ENCODE results near the gene DPY30. TPM values are rescaled to one million over a fixed set of nuclear protein-coding genes. Genes with fewer than 3 reads are reported as not detected.
A peak's percentile ranks its signal among the peaks of the same experiment; 100 is the strongest.

DPY30 gene
- total RNA-seq, 1 donor from 2014 or later = 70.1 TPM

DNA sequence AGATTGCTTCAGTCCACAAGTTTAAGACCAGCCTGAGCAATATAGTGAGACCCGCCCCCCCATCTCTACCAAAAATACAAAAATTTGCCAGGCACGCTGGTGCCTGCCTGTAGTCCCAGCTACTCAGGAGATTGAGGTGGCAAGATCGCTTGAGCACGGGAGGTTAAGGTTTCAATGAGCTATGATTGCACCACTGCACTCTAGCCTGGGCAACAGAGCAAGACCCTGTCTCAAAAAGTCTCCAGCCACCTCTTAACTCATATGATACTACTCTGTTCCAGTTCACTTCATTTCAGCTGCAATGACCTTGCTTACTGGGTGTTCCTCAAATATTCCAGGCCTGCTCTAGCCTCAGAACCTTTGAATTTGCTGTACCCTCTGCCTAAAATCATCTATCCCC is 40.2 kb downstream of the DPY30 start:
- H3K4me3 Mint-ChIP-seq (ENCODE audit: unreplicated experiment) = no peak overlapping the region
- H3K27me3 Mint-ChIP-seq (ENCODE audit: unreplicated experiment) = peaks cover 3% of the 10 kb centered on the region
- H3K27ac Mint-ChIP-seq (ENCODE audit: unreplicated experiment) = no peak overlapping the region
- H3K36me3 Mint-ChIP-seq (ENCODE audit: low read depth, unreplicated experiment) = no peaks in the 10 kb centered on the region
- H3K4me1 Mint-ChIP-seq (ENCODE audit: unreplicated experiment) = peaks cover 14% of the 10 kb centered on the region
- no peaks in the 10 kb centered on the region for H3K9me3 Mint-ChIP-seq (ENCODE audit: unreplicated experiment)
- no peak for DNase-seq (ENCODE audit: low spot score)
- TF ChIP-seq, protein P1, sequence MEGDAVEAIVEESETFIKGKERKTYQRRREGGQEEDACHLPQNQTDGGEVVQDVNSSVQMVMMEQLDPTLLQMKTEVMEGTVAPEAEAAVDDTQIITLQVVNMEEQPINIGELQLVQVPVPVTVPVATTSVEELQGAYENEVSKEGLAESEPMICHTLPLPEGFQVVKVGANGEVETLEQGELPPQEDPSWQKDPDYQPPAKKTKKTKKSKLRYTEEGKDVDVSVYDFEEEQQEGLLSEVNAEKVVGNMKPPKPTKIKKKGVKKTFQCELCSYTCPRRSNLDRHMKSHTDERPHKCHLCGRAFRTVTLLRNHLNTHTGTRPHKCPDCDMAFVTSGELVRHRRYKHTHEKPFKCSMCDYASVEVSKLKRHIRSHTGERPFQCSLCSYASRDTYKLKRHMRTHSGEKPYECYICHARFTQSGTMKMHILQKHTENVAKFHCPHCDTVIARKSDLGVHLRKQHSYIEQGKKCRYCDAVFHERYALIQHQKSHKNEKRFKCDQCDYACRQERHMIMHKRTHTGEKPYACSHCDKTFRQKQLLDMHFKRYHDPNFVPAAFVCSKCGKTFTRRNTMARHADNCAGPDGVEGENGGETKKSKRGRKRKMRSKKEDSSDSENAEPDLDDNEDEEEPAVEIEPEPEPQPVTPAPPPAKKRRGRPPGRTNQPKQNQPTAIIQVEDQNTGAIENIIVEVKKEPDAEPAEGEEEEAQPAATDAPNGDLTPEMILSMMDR (IDR thresholded peaks at IDR 0.05; ENCODE audit: unreplicated experiment) = no peak

GRCh38 chr2:31998731-31999383 is 40.7 kb downstream of the DPY30 start:
- Mint-ChIP-seq H3K36me3 (ENCODE audit: low read depth, unreplicated experiment) (no peaks in the 10 kb centered on the region), H3K4me1 (ENCODE audit: unreplicated experiment) (peaks cover 14% of the 10 kb centered on the region), H3K27ac (ENCODE audit: unreplicated experiment) (no peak overlapping the region), H3K4me3 (ENCODE audit: unreplicated experiment) (no peak overlapping the region), H3K9me3 (ENCODE audit: unreplicated experiment) (no peaks in the 10 kb centered on the region), H3K27me3 (ENCODE audit: unreplicated experiment) (peaks cover 3% of the 10 kb centered on the region)
- no peak for DNase-seq (ENCODE audit: low spot score)
- TF ChIP-seq, protein P1 (IDR thresholded peaks at IDR 0.05; ENCODE audit: unreplicated experiment) = no peak

DNA sequence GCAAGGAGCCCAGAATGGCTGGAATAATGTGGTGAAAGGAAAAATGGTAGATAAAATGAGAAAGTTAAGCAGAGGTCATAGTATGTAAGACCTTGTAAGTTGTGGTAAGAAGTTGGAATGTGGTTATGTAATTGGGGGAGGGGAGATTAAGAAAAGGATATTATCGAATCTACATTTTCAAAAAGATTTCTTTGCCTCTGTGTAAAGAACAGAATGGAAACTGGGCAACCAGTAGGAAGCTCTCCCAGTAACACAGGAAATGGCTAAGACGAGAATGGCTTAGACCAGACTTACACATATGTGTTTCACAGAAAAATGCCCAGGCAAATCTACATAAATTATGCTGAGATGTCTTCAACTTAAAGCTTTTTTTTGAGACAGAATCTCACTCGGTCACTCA is 42.0 kb downstream of the DPY30 start:
- Mint-ChIP-seq H3K36me3 (ENCODE audit: low read depth, unreplicated experiment) (no peaks in the 10 kb centered on the region), H3K27ac (ENCODE audit: unreplicated experiment) (peak overlapping the region; percentile 2), H3K4me1 (ENCODE audit: unreplicated experiment) (peaks cover 9% of the 10 kb centered on the region), H3K4me3 (ENCODE audit: unreplicated experiment) (no peak overlapping the region), H3K9me3 (ENCODE audit: unreplicated experiment) (no peaks in the 10 kb centered on the region), H3K27me3 (ENCODE audit: unreplicated experiment) (peaks cover 3% of the 10 kb centered on the region)
- DNase-seq (ENCODE audit: low spot score) = no peak
- TF ChIP-seq, protein P1 (IDR thresholded peaks at IDR 0.05; ENCODE audit: unreplicated experiment) = no peak

- no peak overlapping the region for H3K4me3 Mint-ChIP-seq (ENCODE audit: unreplicated experiment)
- DNase-seq (ENCODE audit: low spot score) = no peak
Measured at GRCh38 chr2:31996571-31997150, 42.9 kb downstream of the DPY30 start.

GRCh38 chr2:31992934-31993333 is 46.7 kb downstream of the DPY30 start:
- H3K4me1 Mint-ChIP-seq (ENCODE audit: unreplicated experiment) = peaks cover 9% of the 10 kb centered on the region
- TF ChIP-seq, protein P1 (IDR thresholded peaks at IDR 0.05; ENCODE audit: unreplicated experiment) = no peak
- H3K4me3 Mint-ChIP-seq (ENCODE audit: unreplicated experiment) = no peak overlapping the region
- H3K27me3 Mint-ChIP-seq (ENCODE audit: unreplicated experiment) = no peaks in the 10 kb centered on the region
- no peaks in the 10 kb centered on the region for H3K9me3 Mint-ChIP-seq (ENCODE audit: unreplicated experiment)
- H3K27ac Mint-ChIP-seq (ENCODE audit: unreplicated experiment) = no peak overlapping the region
- H3K36me3 Mint-ChIP-seq (ENCODE audit: low read depth, unreplicated experiment) = no peaks in the 10 kb centered on the region
- DNase-seq (ENCODE audit: low spot score) = no peak

More at GRCh38 chr2:31996571-31997150, 42.9 kb downstream of the DPY30 start:
- H3K36me3 Mint-ChIP-seq (ENCODE audit: low read depth, unreplicated experiment) = no peaks in the 10 kb centered on the region
- H3K4me1 Mint-ChIP-seq (ENCODE audit: unreplicated experiment) = peaks cover 9% of the 10 kb centered on the region
- TF ChIP-seq, protein P1 (IDR thresholded peaks at IDR 0.05; ENCODE audit: unreplicated experiment) = no peak
- H3K27me3 Mint-ChIP-seq (ENCODE audit: unreplicated experiment) = peaks cover 3% of the 10 kb centered on the region
- H3K27ac Mint-ChIP-seq (ENCODE audit: unreplicated experiment) = no peak overlapping the region
- H3K9me3 Mint-ChIP-seq (ENCODE audit: unreplicated experiment) = no peaks in the 10 kb centered on the region
